Retina (tissue), 1 donor: ENCODE data around the gene MICU1.
"Not testable (repeated sequence)": the region's sequence is repeated elsewhere in the genome, so short reads cannot be mapped to it uniquely, and the experiment has no call there.

Source experiments
- DNase-seq: peaks from one replicate; pipeline ENCODE4 v3.0.0-alpha.2; 2016

Gene MICU1

DNA sequence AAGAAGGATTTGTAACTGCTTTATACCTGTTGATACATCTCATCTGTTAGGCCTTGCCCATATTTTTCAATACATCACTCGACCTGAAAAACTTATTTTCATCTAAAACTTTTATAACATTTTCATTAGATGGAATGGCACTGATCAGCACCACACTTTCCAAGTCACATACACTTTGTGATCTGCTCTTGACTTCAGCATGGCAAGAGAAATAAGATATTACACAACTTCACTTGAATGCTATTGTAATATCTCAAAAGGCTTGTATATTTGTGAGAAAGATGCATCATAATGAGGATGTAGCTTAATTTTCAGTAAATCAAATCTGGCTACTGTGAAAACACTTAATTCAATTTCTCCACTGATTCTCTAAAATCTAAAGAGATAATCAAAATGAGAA, 126.2 kb downstream of the MICU1 start:
- no peak for DNase-seq

DNA sequence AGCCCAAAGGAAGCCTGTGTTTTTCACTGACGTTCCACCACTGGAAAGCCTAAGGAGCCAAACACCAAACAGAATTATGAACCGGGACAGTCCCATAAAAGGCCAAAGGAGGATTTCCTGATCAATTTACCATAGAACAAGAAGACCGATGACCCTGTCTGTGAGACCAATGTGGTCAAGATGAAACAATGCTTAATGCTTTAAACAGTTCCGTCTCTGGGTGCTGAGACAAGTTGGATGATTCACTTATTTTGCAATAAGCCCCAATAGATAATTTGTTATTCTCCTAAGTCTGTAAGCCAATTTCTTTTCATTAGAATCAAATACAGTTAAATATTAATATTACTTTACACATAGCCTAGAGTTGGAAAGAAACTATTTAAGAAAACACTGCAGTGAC, 134.9 kb downstream of the MICU1 start:
- no peak for DNase-seq

DNA sequence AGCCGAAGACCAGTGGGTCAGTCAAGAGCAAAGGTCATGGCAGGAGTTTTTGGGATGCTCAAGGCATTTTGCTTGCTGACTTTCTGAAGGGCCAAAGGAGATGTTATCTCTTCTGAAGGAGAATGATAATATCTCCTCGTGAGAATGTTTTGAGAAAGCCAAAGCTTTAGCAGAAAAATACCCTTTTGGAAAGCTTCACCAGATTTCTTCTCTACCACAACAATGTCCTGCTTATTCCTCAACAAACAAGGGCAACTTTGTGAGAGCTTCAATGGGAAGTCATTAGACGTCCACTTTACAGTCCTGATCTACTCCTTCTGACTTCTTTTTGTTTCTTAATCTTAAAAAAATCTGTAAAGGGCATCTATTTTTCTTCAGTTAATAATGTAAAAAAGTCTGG, 138.4 kb downstream of the MICU1 start:
- no peak for DNase-seq

DNA sequence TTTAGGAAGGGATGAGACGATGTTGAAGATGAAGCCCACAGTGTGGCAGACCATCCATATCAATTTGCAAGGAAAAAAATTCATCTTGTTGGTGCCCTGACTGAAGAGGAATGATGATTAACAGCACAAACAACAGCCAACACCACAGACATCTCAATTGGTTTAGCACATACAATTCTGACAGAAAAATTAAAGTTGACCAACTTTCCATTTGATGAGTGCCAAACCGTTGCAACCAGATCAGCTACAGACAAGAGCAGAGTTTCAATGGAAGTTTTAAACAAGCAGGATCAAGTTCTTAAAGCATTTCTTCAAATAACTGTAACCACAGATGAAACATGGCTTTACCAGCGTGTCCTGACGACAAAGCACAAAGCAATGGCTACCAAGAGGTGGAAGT, 138.8 kb downstream of the MICU1 start:
- DNase-seq = no peak

DNA sequence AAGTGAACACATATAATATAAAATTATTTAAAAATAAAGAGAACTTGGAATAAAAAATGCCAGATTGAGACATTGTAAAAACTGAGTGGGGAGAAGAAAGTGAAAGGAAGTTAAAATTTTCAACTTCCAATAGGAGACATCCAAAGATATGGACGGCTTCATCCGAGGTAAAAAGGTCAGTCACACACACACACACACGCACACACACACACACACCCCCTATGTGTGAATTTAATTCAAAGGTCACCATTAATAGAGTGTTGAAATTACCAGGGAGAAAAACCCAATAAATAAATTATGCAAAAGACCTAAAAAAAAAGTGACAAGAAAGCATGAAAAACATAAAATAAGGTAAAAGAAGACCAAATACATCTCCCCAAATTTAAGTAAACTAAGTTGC, 140.2 kb downstream of the MICU1 start:
- DNase-seq = no peak

DNA sequence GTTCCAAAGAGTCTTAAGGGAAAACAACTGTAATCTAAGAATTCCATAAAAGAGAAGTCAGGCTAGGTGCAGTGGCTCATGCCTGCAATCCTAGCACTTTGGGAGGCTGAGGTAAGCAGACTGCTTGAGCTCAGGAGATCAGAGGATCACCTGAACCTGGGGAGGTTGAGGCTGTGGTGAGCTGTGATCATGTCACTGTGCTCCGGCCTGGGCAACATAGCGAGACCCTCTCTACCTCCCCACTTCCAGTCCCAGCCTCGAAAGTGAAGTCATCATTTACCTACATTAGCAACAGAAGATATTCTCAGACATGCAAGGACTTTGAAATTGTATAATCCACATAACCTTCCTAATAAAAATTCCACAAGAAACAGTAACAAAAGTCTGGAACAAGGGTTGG, 141.4 kb downstream of the MICU1 start:
- no peak for DNase-seq

DNA sequence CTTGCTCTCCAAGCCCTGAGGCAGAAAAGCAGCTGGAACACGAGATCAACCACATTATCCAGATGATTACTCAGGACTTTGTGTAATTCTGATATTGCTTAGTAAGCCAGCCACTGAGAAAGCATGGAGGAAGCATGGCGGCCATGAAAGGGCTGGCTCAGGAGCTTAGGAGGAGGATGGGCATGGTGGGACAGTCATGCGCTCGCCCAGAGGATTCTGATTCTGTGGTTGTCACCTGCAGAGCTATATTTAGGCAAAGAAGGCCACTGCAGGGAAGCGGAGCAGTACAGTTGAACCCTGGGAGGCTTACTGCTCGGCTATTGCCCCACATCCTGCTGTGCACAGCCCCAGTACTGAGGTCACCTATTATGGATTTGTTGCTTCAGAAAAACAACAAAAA, 142.4 kb downstream of the MICU1 start:
- no peak for DNase-seq

DNA sequence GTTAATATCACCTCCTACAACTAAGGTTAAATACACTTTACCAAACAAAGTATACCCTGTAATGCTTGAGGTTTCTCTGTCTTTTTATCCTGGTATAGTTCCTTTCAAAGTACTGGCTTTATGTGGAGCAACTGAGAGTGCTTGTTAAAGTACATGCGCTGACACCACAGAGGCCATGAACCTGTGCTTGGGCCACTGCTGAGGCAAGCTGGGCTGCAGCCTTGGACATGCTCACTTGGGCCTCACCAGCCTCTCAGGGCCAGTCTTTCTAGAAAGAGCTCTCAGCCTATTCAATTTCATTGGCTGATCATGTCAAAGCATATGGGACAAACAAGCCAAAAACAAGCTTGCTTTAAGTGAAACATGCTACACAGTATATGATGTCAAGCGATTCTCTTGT, 145.0 kb downstream of the MICU1 start:
- no peak for DNase-seq

DNA sequence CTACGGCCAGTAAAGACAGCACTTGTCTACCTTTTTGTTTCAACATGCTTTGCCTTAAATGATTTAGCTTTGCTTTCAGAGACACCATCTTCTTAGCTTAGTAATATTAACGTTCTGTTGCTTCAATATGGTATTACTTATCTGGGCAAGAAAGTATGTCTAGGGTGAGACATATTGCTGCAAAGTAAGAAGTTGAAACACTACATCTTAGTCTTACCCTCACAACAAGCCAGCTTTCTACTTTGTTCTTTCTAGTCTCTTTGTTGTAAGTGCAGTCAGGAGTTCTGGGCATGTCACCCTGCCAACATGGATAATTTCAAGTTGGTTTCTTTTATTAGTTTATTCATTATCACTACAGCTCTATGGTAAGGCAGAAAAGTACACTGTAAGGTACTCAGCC, 148.4 kb downstream of the MICU1 start:
- no peak for DNase-seq

DNA sequence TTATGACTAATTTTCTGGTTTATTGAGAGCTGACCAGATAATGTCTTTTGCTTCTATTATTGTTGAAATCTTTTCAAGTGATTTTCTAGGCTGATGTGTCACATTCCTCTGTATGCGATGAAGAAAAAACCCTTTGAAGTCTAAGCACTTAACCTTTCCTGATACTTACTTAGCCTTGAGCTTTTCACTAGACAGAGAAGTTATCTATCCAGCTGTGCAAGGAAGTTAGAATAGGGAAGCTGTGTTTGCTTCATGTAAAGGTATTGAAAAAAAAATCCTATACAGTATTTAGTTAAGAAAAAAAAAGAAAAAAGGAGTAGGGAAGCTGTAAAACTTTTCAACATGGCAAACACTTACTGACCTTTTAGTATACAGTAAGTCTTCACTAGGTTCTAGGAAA, 153.6 kb downstream of the MICU1 start:
- DNase-seq = no peak

DNA sequence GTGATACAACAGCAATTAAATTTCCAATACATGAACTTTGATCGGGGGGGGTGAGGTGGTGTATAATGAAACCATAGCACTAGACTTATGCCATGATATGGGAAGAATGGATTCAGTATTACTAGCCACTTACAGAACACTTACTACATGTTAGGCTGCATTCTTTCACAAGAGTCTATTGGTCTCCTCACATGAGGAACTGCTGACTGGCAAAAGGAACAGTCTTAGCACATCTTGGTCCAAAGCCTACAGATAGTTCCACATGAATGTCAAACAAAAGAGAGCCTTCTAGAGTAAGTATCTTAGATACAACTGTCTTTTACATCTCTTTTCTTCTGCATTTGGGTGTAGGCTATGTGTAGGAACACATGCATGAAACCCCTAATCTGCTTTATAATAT, 155.2 kb downstream of the MICU1 start:
- no peak for DNase-seq

DNA sequence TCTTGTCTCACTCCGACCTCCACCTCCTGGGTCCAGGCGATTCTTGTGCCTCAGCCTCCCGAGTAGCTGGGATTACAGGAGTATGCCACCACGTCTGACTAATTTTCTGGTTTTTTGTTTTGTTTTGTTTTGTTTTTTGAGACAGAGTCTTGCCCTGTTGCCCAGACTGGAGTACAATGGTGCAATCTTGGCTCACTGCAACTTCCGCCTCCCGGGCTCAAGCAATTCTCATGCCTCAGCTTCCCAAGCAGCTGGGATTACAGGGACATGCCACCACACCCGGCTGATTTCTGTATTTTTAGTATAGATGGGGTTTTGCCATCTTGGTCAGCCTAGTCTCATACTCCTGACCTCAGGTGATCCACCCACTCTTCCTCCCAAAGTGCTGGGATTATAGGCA, 158.8 kb downstream of the MICU1 start:
- not testable (repeated sequence) for DNase-seq

DNA sequence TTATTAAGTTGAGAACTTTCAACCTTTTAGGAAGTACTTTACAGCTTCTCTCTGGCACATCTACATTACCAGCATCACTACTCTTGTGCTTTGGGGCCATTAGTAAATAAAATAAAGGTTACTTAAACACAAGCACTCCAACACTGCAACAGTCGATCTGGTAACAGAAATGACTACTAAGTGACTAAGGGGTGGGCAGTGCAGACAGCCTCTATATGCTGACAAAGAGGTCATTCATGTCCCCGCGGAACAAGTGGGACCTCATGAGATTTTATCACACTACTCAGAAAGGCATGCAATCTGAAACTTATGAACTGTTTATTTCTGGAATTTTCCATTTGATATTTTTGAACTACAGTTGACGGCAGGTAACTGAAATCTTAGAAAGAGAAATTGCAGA, 159.9 kb downstream of the MICU1 start:
- no peak for DNase-seq

DNA sequence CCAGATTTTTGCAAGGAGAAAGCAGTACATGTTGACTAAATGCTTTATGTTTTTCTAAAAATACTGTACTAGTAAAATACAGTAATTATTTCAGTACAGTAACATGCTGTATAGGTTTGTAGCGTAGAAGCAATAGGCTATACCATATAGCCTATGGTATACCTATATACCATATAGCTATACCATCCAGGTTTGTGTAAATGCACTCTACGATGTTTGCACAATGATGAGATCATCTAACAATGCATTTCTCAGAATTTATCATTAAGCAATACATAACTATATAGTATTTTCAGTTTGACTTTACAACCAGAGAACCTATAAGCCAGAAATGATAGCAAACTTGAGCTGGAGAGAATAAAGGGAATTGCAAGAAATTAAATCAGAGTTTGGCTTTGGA, 161.4 kb downstream of the MICU1 start:
- DNase-seq = no peak

DNA sequence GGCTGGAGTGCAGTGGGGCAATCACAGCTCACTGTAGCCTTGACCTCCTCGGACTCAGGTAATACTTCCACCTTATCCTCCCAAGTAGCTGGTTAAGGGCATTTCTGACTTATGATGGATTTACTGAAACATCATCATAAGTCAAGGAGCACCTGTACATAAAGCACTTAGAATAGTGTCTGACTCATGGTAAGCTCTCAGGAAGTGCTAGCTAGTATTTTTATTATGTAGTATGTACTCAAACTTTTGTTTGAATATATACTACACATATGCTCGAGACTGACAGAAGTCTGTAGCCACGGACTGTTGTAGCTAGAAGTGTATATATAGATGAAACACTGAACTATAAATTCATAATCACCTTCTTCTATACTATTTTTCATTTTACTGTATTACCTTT, 163.6 kb downstream of the MICU1 start:
- no peak for DNase-seq

DNA sequence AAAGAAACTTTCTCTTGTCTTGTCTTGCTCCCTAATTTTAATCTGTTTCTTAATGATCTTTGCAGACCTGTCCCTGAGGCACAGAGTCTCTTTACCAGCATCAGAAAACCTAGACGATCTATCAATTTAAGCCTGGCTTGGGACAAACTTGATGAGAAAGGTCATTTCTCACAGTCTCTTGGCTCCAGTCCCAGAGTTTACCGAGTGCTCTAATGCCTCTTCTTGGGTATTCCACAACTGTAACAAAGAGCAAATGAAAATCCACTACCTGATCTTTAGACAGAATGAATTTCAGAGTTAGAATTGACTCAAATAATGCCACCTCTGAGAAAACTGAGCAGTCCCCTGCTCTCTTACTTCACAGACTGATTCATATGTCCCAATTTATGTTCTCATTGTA, 164.8 kb downstream of the MICU1 start:
- DNase-seq = no peak

DNA sequence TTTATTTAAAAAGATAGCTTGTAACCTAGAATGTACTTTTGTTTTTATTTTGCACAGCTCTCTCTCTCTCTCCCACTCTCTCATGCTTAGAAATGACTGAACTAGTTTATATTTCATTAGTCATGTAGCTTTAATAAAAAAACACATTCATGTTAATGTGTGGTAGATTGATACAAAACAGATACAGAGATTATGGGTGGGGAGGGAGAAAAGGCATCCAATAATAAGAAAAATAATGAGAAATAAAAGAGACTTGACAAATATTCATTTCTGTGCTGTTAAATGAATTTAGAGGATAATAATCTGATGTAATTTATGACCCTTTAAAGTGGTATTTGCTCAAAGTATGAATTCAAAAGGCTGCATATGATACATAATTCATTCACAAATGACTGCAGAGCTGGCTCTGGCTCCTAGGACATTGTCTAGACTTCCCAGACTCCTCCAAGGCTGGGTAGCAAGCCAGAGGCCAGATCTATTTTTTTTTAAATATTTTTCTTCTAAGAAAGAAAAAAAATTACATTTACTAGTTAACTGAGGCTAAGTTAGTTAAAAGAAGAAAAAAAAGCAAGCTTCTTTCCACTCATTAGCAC, 165.5 kb downstream of the MICU1 start:
- DNase-seq = no peak

DNA sequence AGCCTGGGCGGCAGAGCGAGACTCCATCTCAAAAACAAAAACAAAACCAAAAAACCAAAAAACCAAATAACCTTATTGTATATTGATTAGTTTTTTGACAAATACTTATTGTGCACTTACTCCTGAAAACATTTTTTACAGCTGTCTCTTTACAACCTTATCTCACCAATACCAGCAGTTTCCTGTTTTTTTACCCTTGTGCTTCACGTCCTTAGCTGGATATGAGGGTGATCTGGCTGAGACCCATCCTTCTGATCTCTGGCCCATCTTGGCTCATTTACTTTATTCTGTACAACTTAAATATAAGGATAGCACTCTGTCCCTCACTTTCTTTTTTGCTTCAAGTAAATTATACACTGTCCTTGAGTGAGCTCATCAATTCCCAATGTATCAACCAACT, 166.6 kb downstream of the MICU1 start:
- no peak for DNase-seq

DNA sequence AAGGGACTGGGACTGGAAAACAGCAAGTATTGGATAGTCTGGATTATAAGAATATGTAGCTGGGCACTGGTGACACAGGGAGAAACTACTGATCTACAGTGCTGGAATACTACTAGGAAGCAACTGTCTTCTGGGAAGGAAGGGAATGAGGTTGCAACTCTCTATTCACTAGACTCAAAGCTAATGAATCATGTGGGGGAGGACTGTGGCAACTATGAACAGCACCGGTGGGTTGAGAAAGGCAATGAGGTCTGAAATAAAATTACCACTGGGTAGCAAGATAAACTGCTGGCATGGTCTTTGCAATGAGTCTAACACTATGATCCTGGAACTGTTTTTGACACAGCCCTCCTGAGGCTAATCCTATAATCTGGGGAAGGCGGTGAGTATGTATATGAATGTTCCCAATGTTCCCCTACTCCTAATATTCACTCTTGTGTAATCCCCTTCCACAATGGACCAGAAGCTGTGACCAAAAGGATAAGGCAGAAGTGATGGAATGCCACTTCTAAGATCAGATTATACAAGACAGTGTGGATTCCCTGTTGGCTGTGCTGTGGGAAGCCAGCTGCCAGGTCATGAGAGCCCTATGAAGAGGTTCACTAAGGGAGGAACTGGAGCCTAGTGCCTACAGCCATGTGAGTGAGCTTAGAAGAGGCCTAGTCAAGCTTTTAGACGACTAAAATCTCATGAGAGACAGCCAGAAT, 169.8 kb downstream of the MICU1 start:
- no peak for DNase-seq

DNA sequence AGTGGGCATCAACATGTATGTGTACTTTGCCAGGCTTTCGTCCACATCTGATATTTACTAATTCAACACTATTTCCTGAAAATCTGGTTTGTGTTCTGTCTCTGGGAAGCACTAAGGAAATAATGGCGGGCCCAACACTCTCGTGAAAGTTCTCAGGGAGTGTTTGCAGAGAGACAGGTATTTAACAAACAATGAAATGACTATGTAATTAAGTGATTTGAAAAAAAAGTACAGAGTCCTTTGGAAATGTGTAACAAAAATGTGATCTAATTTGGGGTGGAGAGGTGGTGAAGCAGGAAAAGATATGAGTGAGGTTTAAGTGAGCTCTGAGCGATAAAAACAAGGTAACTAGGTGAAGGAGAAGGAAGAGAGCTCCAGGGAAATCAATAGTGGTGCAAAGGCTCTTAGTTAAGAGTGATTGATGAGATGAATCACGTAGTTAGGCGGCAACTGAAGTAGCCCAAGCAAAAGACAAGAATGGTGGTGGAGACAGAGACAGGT, 175.9 kb downstream of the MICU1 start:
- DNase-seq = no peak

DNA sequence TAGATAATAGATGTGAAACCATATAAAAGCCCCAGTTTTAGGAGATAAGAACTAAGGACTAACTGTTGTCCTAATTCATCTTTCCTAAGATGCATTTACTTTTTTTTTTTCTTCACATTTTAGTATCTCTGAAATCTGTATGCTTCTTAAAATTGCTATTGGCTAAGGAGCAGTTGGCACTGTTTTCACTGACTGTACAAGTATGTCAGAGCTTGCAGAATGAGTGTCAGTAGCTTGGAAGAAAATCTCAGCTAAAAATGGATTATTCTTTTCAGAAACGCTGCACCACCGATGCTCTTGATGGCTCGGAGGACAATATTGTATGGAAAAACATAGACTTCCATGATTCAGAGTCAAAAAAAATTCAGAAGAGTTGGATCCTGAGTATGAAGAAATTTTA, 180.0 kb downstream of the MICU1 start:
- no peak for DNase-seq

DNA sequence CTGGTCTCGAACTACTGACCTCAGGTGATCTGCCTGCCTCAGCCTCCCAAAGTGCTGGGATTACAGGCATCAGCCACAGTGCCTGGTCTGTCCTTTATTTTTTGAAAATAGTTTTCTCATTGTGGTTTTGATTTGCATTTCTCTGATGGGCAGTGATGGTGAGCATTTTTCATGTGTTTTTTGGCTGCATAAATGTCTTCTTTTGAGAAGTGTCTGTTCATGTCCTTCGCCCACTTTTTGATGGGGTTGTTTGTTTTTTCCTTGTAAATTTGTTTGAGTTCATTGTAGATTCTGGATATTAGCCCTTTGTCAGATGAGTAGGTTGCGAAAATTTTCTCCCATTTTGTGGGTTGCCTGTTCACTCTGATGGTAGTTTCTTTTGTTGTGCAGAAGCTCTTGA, 182.9 kb downstream of the MICU1 start:
- DNase-seq = not testable (repeated sequence)

DNA sequence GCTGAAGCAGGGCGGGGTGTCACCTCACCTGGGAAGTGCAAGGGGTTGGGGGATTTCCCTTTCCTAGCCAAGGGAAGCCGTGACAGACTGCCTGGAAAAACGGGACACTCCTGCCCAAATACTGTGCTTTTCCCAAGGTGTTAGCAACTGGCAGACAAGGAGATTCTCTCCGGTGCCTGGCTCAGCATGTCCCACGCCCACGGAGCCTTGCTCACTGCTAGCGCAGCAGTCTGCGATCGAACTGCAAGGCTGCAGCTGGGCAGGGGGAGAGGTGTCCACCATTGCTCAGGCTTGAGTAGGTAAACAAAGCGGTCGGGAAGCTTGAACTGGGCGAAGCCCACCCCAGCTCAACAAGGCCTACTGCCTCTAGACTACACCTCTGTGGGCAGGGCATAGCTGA, 190.3 kb downstream of the MICU1 start:
- no peak for DNase-seq

DNA sequence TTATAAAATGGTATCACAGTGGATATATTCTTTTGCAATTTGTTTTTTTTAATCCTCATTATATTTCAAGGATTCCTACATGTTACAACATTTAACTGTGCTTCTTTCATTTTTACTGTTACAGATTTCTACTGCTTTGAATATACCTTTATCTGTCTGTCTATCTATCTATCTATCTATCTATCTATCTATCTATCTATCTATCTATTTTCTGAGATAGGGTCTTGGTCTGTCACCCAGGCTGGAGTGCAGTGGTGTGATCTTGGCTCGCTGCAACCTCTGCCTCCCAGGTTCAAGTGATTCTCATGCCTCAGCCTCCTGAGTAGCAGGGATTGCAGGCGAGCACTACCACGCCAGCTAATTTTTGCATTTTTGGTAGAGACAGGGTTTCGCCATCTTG, 194.9 kb downstream of the MICU1 start:
- not testable (repeated sequence) for DNase-seq

DNA sequence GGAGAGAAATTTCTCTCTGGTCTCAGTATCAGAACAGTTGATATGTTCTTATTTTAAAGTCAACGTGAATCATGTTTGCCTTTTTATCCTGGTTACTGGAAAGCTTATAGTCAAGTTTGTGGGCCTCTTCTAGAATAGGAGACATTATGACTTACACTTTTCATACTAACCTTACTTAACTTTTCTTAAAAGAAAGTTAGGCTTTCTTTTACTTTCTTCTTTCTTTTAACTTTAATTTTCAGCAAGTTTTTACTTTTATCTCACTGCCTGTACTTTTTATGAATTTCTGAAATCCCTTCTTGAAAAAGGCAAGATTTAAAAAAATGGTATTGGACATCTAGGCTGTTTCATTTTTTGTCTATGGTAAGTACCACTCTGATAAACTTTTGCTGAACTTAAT, 195.9 kb downstream of the MICU1 start:
- DNase-seq = no peak
